RWPE1 (cell line): Measurements from ENCODE around the gene ATP6V1A.

Experiments used
- CTCF ChIA-PET: fragments of 350-600 bp; sonication (Branson Sonifier 250); formaldehyde crosslinking; extraction: SDS; loops from one replicate; lab custom pipeline; 2021; lab: Yijun Ruan, JAX
- POLR2A ChIA-PET: fragments of 400-600 bp; formaldehyde crosslinking; extraction: SDS; loops from one replicate; lab custom pipeline; 2020; ENCODE audit warnings: antibody characterized with exemption; ENCODE audit not compliant: low non-redundant PET; lab: Yijun Ruan, JAX
- DNase-seq: peaks from one replicate; pipeline ENCODE4 v3.0.0; 2012; ENCODE audit warnings: low spot score
- H3K27ac ChIP-seq: fragments of 450-650 bp; 2 replicates; pipeline ENCODE4 v1.5.1; 2017
- TF ChIP-seq, protein P1 (sequence below): fragments of 450-650 bp; conservative IDR thresholded peaks from 2 replicates; pipeline ENCODE4 v1.5.1; 2017; ENCODE audit warnings: low read depth, mild to moderate bottlenecking

ATP6V1A gene

DNA sequence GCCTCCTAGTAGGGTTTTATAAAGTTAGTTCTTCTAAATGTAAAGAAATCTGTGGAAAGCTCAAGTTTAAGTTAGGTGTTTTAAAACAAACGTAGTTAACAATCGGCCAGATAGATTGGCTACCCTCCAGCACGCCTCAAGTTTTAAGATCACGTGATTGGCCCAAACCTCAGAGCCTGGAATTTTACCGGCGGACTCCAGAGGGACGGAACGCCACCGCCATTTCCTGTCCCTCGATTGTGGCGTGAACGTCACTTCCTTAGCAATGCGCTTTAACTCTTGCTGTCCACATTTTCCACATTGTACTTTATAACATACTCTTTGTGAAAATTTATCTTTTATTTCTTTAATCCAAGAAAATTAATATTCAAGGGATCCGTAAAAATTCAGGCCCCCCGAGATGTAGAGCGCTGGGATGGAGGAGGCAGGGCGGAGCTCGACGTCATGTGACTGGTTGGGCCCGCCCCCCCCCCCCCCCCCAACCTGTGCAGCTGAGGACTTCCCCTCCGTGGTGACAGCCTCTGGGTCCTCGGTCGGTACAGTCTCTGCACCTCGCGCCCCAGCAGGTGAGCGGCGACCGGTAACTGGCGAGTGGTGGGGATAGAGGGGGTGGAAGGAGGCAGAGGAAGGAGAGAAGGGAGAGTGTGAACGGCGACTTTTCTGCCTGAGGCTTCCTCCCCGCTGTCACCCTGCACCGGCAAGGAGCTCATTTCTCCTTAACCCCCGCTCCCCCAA lies at the start of gene ATP6V1A:
ATP6V1A (plus strand) TSS at position 488 of the 735 bp plus-strand sequence. CDS start 31,719 bp downstream, outside the sequence.
- POLR2A ChIA-PET, result no interaction called here
- CTCF ChIA-PET, result interaction anchor here (0.6 to 3.2 kb wide), 6 partner anchors 11 to 969 kb away, joined by 3 to 20 read pairs (median 4); no protein-coding TSS in a partner anchor
- H3K27ac ChIP-seq, result peak within 1 kb of the TSS; percentile 96
- TF ChIP-seq, protein P1, sequence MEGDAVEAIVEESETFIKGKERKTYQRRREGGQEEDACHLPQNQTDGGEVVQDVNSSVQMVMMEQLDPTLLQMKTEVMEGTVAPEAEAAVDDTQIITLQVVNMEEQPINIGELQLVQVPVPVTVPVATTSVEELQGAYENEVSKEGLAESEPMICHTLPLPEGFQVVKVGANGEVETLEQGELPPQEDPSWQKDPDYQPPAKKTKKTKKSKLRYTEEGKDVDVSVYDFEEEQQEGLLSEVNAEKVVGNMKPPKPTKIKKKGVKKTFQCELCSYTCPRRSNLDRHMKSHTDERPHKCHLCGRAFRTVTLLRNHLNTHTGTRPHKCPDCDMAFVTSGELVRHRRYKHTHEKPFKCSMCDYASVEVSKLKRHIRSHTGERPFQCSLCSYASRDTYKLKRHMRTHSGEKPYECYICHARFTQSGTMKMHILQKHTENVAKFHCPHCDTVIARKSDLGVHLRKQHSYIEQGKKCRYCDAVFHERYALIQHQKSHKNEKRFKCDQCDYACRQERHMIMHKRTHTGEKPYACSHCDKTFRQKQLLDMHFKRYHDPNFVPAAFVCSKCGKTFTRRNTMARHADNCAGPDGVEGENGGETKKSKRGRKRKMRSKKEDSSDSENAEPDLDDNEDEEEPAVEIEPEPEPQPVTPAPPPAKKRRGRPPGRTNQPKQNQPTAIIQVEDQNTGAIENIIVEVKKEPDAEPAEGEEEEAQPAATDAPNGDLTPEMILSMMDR, result no peak
- peak; percentile 87 for DNase-seq

GRCh38 chr3:113697500-113698090 lies 49.2 kb upstream of the ATP6V1A start:
- TF ChIP-seq, protein P1, result no peak
- peak overlapping the region; percentile 92 for H3K27ac ChIP-seq
- ChIA-PET POLR2A (interaction anchor here (0.6 kb wide), 1 partner anchor 39 kb away, joined by 3 read pairs; no protein-coding TSS in a partner anchor), CTCF (no interaction called here)
- no peak for DNase-seq

DNA sequence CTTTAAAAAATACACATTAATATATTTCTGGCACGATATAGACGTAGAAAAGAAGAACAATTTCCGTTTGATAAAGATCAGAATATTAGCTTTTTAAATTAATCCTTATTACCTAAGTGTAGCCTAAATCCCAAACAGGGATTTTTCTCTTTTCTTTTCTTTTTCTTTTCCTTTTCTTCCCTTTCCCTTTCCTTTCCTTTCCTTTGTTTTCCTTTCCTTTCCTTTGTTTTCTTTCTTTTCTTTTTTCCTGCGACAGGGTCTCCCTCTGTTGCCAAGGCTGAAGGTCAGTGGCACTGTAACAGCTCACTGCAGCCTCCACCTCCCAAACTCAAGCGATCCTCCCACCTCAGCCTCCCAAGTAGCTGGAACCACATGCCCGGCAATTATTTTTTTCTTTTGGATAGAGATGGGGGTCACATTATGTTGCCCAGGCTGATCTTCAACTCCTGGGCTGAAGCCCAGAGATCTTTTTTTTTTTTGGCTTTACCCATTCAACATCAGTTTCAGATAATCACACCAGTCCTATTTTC lies 48.6 kb upstream of the ATP6V1A start:
- TF ChIP-seq, protein P1, result no peak
- POLR2A ChIA-PET, result interaction anchor here (0.6 kb wide), 1 partner anchor 38 kb away, joined by 3 read pairs; no protein-coding TSS in a partner anchor

DNA sequence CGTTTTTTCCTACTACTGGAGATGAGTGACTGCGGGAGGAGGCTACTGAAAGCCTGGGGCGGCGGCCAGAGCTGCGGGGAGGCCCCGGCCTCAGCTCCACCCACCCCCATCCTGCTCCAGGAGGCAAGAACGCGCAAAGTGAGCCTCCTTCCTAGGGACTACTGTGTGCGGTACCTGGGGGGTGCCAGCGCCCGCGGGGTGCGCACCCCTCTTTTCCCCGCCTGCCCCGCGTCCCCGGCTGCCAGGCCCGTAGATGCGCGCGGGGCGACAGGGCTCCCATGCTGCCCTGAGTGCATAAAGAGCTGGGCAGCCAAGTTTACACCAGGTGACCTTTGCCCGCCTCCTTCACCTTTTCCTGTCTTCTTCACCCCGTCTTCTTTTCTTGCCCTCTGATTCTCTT lies 47.9 kb upstream of the ATP6V1A start:
- CTCF ChIA-PET, result no interaction called here
- H3K27ac ChIP-seq, result peak overlapping the region; percentile 59
- DNase-seq, result peak; percentile 11
- TF ChIP-seq, protein P1, result no peak
- POLR2A ChIA-PET, result interaction anchor here (0.6 kb wide), 1 partner anchor 18 kb away, joined by 3 read pairs; no protein-coding TSS in a partner anchor

More for the DNA sequence above, 48.6 kb upstream of the ATP6V1A start:
- peak overlapping the region; percentile 59 for H3K27ac ChIP-seq
- DNase-seq, result no peak
- CTCF ChIA-PET, result no interaction called here

DNA sequence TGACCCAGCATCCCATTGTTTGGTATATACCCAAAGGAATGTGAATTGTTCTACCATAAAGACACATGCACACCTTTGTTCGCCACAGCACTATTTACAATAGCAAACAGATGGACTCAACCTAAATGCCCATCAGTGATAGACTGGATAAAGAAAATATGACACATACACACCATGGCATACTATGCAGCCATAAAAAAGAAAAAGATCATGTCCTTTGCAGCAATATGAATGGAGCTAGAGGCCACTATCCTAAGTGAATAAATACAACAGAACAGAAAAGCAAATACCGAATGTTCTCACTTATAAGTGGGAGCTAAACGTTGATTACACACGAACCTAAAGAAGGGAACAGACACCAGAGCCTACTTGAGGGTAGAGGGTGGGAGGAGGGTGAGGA lies 39.0 kb upstream of the ATP6V1A start:
- TF ChIP-seq, protein P1, result no peak
- CTCF ChIA-PET, result interaction anchor here (0.9 kb wide), 1 partner anchor 936 kb away, joined by 3 read pairs; no protein-coding TSS in a partner anchor
- POLR2A ChIA-PET, result no interaction called here
- H3K27ac ChIP-seq, result no peak overlapping the region
- DNase-seq, result no peak

DNA sequence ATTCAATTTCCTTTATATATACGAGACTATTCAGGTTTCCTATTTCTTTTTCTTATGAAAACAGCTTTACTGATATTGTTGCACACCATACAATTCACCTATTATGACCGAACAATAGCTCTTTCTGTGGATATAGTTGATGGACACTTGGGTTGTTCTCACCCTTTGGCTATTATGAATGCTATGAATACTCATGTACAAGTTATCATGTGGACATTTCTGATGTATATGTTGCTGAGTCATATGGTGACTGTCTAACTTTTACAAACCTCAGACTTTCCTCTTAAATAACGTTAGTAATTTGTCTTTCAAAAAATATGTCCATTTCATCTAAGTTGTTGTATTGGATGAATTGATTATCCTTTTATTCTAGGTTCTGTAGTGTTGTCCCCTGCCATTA lies 34.7 kb upstream of the ATP6V1A start:
- POLR2A ChIA-PET, result no interaction called here
- no peak overlapping the region for H3K27ac ChIP-seq
- CTCF ChIA-PET, result interaction anchor here (0.6 kb wide), 2 partner anchors 15 to 694 kb away, joined by 3 to 4 read pairs; no protein-coding TSS in a partner anchor
- DNase-seq, result peak; percentile 8
- TF ChIP-seq, protein P1, result no peak
